Fibroblast of pulmonary artery (primary cell): Measurements from ENCODE around the gene WARS2.

Experiments
- DNase-seq: peaks from one replicate; pipeline ENCODE4 v3.0.0-alpha.2; 2010; ENCODE audit warnings: low read depth
- H3K4me3 ChIP-seq: replicated peaks from 2 replicates; pipeline ENCODE4 v1.5.1; 2011; ENCODE audit warnings: low read depth, mild to moderate bottlenecking, control low read depth, low read length, moderate library complexity
- TF ChIP-seq, protein P1 (sequence below): IDR thresholded peaks from 2 replicates; pipeline ENCODE4 v1.5.1; 2011; ENCODE audit warnings: mild to moderate bottlenecking, control low read depth, low read length, inconsistent platforms; ENCODE audit errors: missing control alignments

The WARS2 gene

DNA sequence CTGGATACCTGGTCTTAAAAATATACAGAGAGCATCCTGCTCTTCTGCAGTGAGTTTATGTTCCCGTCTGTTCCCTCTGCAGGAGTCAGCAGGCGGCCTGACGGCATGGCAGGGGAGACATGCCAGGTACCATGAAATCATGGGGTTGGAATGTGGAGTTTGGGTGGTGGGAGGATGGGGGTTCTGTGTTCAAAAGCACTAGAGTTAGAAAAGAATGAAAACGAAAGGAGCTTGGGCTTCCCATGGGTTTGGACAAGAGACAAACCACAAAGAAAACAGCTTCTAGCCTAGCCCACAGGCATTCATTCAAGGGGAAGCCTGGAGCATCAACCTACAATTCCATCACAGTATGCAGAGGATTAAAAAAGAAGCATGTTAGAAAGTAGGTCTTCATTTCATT is 59.9 kb downstream of the WARS2 start:
- TF ChIP-seq, protein P1, sequence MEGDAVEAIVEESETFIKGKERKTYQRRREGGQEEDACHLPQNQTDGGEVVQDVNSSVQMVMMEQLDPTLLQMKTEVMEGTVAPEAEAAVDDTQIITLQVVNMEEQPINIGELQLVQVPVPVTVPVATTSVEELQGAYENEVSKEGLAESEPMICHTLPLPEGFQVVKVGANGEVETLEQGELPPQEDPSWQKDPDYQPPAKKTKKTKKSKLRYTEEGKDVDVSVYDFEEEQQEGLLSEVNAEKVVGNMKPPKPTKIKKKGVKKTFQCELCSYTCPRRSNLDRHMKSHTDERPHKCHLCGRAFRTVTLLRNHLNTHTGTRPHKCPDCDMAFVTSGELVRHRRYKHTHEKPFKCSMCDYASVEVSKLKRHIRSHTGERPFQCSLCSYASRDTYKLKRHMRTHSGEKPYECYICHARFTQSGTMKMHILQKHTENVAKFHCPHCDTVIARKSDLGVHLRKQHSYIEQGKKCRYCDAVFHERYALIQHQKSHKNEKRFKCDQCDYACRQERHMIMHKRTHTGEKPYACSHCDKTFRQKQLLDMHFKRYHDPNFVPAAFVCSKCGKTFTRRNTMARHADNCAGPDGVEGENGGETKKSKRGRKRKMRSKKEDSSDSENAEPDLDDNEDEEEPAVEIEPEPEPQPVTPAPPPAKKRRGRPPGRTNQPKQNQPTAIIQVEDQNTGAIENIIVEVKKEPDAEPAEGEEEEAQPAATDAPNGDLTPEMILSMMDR = no peak
- DNase-seq = peak; percentile 93
- H3K4me3 ChIP-seq = peak overlapping the region; percentile 19

DNA sequence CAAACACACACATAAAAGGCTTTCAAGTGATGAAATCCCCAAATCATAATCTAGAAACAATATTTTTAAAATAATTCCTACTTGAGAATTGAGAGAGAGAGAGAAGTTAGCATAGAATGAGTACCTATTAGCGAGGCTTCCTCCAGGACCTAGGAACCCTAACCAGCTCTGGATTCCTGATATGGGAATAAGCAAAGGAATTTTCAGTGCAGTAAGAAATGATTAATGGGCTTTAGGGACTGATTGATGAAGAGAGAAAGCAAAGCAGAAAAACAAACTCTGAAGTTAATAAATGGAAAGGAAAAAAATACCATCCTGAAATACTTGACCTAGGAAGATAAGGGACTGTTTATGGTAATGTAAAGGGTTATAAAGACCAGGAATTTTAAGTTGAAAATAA is 60.6 kb downstream of the WARS2 start:
- no peak for DNase-seq
- no peak overlapping the region for H3K4me3 ChIP-seq
- TF ChIP-seq, protein P1 = no peak

DNA sequence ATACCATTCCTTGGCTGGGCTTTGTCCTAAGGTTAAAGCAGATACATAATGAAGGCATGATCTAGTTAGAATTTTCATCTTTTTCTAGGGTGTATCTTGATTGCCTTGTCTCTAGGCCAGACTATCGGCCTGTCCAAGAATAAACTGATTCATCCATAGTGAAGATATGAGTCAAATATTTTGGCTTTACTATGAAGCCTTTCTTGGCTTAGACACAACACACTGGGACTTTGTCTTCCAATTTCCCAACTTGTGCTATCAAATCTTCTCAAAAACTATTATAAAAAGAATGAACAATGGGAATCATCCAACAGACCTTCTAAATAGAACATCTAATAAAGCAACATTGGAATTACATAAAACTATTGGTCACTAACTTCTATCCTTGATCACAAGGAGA is 64.8 kb downstream of the WARS2 start:
- no peak overlapping the region for H3K4me3 ChIP-seq
- DNase-seq = peak; percentile 76
- TF ChIP-seq, protein P1 = no peak

DNA sequence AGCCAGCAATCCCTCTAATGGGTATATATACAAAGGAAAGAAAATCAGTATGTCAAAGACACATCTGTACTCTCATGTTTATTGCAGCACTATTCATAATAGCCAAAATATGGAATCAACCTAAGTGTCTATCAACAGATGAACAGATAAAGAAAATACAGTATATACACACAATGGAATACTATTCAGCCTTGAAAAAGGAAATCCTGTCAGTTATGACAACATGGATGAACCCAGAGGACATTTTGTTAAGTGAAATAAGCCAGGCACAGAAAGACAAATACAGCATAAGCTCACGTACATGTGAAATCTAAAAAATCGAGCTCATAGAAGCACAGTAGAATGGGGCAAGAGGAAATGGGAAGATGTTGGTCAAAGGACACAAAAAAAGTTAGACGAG is 69.1 kb downstream of the WARS2 start:
- TF ChIP-seq, protein P1 = no peak
- no peak for DNase-seq
- no peak overlapping the region for H3K4me3 ChIP-seq

DNA sequence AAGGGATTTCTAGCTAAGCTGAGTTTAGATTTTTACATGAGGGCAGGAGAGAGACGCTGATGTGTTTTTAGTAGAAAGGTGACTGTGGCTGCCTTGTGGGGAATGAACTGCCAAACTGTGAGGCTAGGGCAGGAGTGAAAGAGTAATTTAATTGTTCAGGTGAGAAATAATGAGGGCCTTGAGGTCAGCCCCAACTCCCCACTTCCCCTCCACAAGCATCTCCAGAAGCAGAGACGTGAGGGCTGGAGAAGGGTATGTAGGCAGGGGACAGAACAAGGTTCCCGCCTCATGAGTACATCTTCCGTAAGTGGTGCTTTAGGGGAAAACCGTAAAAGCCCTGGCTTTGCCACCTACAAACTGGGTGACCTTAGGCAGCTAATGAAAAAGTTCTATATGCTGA is 70.8 kb downstream of the WARS2 start:
- no peak for DNase-seq
- TF ChIP-seq, protein P1 = no peak
- no peak overlapping the region for H3K4me3 ChIP-seq

DNA sequence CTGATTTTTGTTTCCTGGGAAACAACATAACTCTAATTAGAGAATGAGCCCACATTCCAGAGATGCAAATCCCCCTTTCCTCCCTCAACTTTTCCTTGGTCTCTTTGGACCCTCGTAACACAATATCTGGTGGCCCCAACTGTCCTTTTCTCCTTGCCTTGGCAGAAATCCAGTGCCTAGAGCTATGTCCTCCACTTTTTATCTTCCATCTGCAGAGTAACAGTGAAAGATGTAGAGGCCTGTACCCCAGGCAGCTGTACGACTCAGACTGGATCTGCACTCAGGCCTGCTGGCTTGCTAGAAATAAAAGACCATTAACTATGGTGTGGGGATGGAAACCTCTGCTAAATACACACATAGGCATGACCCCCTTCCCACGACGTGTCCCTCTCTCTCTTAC is 72.0 kb downstream of the WARS2 start:
- DNase-seq = no peak

DNA sequence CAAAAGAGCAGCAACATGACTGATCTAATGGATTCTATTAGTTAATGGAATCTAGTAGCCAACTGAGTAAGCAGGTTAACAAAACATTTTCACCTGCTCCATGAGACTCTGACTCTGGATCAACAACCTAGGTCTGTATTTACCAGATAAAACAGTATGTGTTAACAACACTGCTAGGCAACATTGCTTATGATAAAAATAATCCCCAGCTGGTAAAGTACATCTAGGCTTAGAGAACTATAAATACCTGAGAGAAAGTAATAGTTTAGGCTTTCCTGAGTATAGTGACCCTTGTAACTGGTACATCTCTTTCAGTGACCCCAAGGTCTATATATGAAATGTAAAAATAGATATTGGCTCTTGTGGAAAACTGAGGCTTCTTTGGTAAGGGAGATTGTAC is 78.8 kb downstream of the WARS2 start:
- DNase-seq = no peak
- TF ChIP-seq, protein P1 = no peak
- H3K4me3 ChIP-seq = no peak overlapping the region

More for the DNA sequence above, 72.0 kb downstream of the WARS2 start:
- TF ChIP-seq, protein P1 = no peak
- no peak overlapping the region for H3K4me3 ChIP-seq
